ENCODE measurements around the gene KIF1C. TPM values are rescaled to one million over a fixed set of nuclear protein-coding genes. Genes with fewer than 3 reads are reported as not detected.
"Not testable (repeated sequence)": the region's sequence is repeated elsewhere in the genome, so short reads cannot be mapped to it uniquely, and the experiment has no call there.

Gene KIF1C
- total RNA-seq, 8 experiments from 2014 or later, result 3.9 to 76.4 (median 16.4) TPM

DNA sequence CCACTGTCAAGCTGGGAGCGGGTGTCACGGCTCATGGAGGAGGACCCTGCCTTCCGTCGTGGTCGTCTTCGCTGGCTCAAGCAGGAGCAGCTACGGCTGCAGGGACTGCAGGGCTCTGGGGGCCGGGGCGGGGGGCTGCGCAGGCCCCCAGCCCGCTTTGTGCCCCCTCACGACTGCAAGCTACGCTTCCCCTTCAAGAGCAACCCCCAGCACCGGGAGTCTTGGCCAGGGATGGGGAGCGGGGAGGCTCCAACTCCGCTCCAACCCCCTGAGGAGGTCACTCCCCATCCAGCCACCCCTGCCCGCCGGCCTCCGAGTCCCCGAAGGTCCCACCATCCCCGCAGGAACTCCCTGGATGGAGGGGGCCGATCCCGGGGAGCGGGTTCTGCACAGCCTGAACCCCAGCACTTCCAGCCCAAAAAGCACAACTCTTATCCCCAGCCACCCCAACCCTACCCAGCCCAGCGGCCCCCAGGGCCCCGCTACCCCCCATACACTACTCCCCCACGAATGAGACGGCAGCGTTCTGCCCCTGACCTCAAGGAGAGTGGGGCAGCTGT lies 25.9 kb downstream of the KIF1C start:
- Histone ChIP-seq H3K4me1 (replicated peaks in 1 of 2) (no peaks in the 10 kb centered on the region), H3K4me3 (no peak overlapping the region), H3K27ac (no peak overlapping the region)
- peak in 3 of 8 experiments; percentile 10 to 19 (median 10) for ATAC-seq (replicated peaks in 6 of 8)
- no CpG with 5 or more reads among the region's 29 CpGs for WGBS, 10 experiments
- in situ Hi-C loops (cut with MboI; ENCODE audit: low pct_unique_long_range_greater_than_20kb in 2 of 9, low sequenced_read_pairs in 9 of 9, unreplicated experiment in 9 of 9), result no loop called here

DNA sequence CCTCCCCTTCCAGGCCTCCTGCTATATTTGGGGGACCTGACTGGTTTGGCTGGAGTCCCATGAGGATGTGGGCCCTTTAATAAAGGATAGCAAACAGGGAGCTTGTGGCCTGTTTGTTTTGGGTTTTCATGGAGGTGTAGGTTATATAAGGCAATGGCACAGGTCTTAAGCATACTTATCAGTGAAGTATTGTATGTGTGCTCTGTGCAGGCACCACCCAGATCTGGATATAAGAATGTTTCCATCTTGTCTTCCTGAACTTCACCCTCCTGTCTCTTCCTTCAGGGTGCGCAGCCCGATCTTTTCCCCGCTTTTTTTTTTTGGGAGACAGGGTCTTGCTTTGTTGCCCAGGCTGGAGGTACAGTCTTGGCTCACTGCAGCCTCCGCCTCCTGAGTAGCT lies 26.9 kb downstream of the KIF1C start:
- no peak for ATAC-seq (replicated peaks in 6 of 8)
- H3K4me3 ChIP-seq, result no peak overlapping the region
- H3K4me1 ChIP-seq (replicated peaks in 1 of 2), result no peaks in the 10 kb centered on the region
- H3K27ac ChIP-seq, result no peak overlapping the region
- 74 to 100% (median 96%) methylated on average over 1 to 4 of the region's 4 CpGs; no CpG with 5 or more reads in 4 of the 10 experiments for WGBS, 10 experiments
- in situ Hi-C loops (cut with MboI; ENCODE audit: low pct_unique_long_range_greater_than_20kb in 2 of 9, low sequenced_read_pairs in 9 of 9, unreplicated experiment in 9 of 9), result no loop called here

GRCh38 chr17:5027299-5027698 lies 29.5 kb downstream of the KIF1C start:
- no peak overlapping the region for H3K4me3 ChIP-seq
- in situ Hi-C loops (cut with MboI; ENCODE audit: low pct_unique_long_range_greater_than_20kb in 2 of 9, low sequenced_read_pairs in 9 of 9, unreplicated experiment in 9 of 9), result no loop called here
- peaks cover 5 to 6% of the 10 kb centered on the region in 2 donors for H3K4me1 ChIP-seq (replicated peaks in 1 of 2)
- ATAC-seq (replicated peaks in 6 of 8), result no peak
- no peak overlapping the region for H3K27ac ChIP-seq
- WGBS, 10 experiments, result 40 to 100% (median 80%) methylated on average over 1 to 5 of the region's 6 CpGs; no CpG with 5 or more reads in 2 of the 10 experiments

GRCh38 chr17:5027916-5028315 lies 30.2 kb downstream of the KIF1C start:
- Histone ChIP-seq H3K4me3 (no peak overlapping the region), H3K27ac (no peak overlapping the region), H3K4me1 (replicated peaks in 1 of 2) (peaks cover 5 to 6% of the 10 kb centered on the region in 2 donors)
- in situ Hi-C loops (cut with MboI; ENCODE audit: low pct_unique_long_range_greater_than_20kb in 2 of 9, low sequenced_read_pairs in 9 of 9, unreplicated experiment in 9 of 9), result no loop called here
- WGBS, 10 experiments, result 26 to 95% (median 79%) methylated on average over 1 to 5 of the region's 5 CpGs
- ATAC-seq (replicated peaks in 6 of 8), result no peak

- H3K4me1 ChIP-seq (replicated peaks in 1 of 2); H3K27ac ChIP-seq; ATAC-seq (replicated peaks in 6 of 8); in situ Hi-C loops (cut with MboI; ENCODE audit: low pct_unique_long_range_greater_than_20kb in 2 of 9, low sequenced_read_pairs in 9 of 9, unreplicated experiment in 9 of 9); H3K4me3 ChIP-seq: not testable (repeated sequence)
- 60 to 100% methylated on average over 1 of the region's 2 CpGs; no CpG with 5 or more reads in 8 of the 10 experiments for WGBS, 10 experiments
Observed at GRCh38 chr17:5030168-5030567, 32.4 kb downstream of the KIF1C start.

DNA sequence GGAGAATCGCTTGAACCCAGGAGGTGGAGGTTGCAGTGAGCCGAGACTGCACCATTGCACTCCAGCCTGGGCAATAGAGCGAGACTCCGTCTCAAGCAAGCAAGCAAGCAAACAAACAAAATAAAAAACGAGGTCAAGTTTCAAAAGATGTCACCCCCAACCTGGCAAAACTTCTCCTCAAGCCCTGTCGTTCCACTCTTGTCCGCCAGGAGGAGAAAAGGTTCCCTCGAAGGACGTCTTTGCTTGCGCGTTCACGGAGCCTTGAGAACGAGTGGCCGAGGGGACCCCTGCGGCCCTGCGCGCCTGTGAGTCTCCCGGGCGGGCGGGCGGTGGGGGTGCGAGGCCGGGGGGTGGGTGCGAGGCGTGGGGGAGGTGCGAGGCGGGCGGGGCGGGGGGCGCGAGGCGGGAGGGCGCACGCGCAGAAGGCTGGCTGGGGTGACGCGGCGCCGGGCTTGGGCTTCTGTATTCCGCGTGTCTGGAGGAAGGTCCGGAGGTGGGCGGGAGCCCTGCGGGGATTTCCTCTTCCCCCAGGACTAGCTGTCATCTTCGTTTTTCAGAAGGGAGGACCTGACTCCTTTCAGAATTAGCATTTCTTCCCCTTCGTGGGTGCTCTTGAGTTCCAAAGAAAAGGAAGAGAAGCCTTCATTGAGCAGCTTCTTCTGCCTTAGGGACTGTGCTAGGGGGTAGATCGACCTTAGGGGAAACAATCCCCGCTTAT lies 33.8 kb downstream of the KIF1C start:
- peaks cover 5 to 6% of the 10 kb centered on the region in 2 donors for H3K4me1 ChIP-seq (replicated peaks in 1 of 2)
- peak; percentile 78 to 95 (median 92) for ATAC-seq (replicated peaks in 6 of 8)
- H3K4me3 ChIP-seq, result peak overlapping the region; percentile 20 to 29 (median 25)
- 0 to 67% (median 20%) methylated on average over 1 to 6 of the region's 48 CpGs; no CpG with 5 or more reads in 3 of the 10 experiments for WGBS, 10 experiments
- H3K27ac ChIP-seq, result peak overlapping the region; percentile 1 to 66
- in situ Hi-C loops (cut with MboI; ENCODE audit: low pct_unique_long_range_greater_than_20kb in 2 of 9, low sequenced_read_pairs in 9 of 9, unreplicated experiment in 9 of 9), result no loop called here

- Histone ChIP-seq H3K27ac (no peak overlapping the region), H3K4me3 (no peak overlapping the region), H3K4me1 (replicated peaks in 1 of 2) (peaks cover 5 to 6% of the 10 kb centered on the region in 2 donors)
- in situ Hi-C loops (cut with MboI; ENCODE audit: low pct_unique_long_range_greater_than_20kb in 2 of 9, low sequenced_read_pairs in 9 of 9, unreplicated experiment in 9 of 9), result no loop called here
- WGBS, 10 experiments, result 51 to 100% (median 60%) methylated on average over 1 to 3 of the region's 6 CpGs; no CpG with 5 or more reads in 7 of the 10 experiments
- no peak for ATAC-seq (replicated peaks in 6 of 8)
Observed at GRCh38 chr17:5032865-5033264, 35.1 kb downstream of the KIF1C start.

GRCh38 chr17:5033352-5034015 lies 35.7 kb downstream of the KIF1C start:
- H3K27ac ChIP-seq, result no peak overlapping the region
- H3K4me3 ChIP-seq, result no peak overlapping the region
- 80 to 100% (median 88%) methylated on average over 1 to 3 of the region's 13 CpGs; no CpG with 5 or more reads in 5 of the 10 experiments for WGBS, 10 experiments
- no peak for ATAC-seq (replicated peaks in 6 of 8)
- in situ Hi-C loops (cut with MboI; ENCODE audit: low pct_unique_long_range_greater_than_20kb in 2 of 9, low sequenced_read_pairs in 9 of 9, unreplicated experiment in 9 of 9), result no loop called here
- peaks cover 5 to 6% of the 10 kb centered on the region in 2 donors for H3K4me1 ChIP-seq (replicated peaks in 1 of 2)

DNA sequence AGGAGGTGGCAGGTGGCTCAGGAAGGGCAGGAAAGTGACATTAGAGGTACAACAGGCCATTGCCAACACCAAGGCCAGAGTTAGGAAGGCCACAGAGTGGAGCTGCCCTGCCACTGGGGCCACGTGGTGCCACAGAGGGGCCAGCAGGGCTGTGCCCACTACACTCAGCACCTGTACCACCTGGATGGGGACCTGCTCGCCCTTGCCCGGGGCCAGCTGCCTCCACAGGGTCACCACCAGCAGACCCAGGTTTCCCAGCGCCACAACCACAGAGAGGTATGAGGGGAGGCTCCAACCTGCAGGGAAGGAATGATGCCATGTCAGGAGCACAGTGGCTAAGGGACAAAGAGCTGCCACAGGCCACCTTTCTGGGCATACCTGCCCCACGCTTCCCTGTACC lies 36.3 kb downstream of the KIF1C start:
- H3K4me3 ChIP-seq, result no peak overlapping the region
- 68 to 100% (median 100%) methylated on average over 1 to 4 of the region's 5 CpGs; no CpG with 5 or more reads in 7 of the 10 experiments for WGBS, 10 experiments
- in situ Hi-C loops (cut with MboI; ENCODE audit: low pct_unique_long_range_greater_than_20kb in 2 of 9, low sequenced_read_pairs in 9 of 9, unreplicated experiment in 9 of 9), result no loop called here
- H3K4me1 ChIP-seq (replicated peaks in 1 of 2), result peaks cover 5 to 6% of the 10 kb centered on the region in 2 donors
- no peak overlapping the region for H3K27ac ChIP-seq
- no peak for ATAC-seq (replicated peaks in 6 of 8)

DNA sequence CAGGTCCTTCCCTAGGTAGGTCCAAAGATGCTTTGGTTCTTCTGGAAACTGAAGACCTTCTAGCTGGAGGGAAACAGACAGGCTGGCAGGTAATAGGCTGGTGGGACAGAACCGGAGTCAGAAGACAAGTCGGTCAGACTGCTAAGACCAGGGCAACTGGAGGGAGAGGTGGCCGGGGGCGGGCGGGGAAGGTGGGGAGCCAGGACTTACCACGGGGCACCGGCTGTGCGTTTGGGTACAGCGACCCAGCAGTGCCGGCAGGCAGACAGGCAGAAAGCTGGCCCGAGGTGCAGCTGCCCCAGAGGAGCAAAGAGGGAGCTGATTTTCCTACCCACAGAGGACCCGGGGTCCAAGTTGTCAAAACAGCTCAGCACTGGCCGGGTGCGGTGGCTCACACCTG lies 36.9 kb downstream of the KIF1C start:
- 87 to 100% (median 100%) methylated on average over 1 to 3 of the region's 14 CpGs; no CpG with 5 or more reads in 7 of the 10 experiments for WGBS, 10 experiments
- peaks cover 5 to 6% of the 10 kb centered on the region in 2 donors for H3K4me1 ChIP-seq (replicated peaks in 1 of 2)
- ATAC-seq (replicated peaks in 6 of 8), result no peak
- no peak overlapping the region for H3K27ac ChIP-seq
- H3K4me3 ChIP-seq, result no peak overlapping the region
- in situ Hi-C loops (cut with MboI; ENCODE audit: low pct_unique_long_range_greater_than_20kb in 2 of 9, low sequenced_read_pairs in 9 of 9, unreplicated experiment in 9 of 9), result no loop called here

DNA sequence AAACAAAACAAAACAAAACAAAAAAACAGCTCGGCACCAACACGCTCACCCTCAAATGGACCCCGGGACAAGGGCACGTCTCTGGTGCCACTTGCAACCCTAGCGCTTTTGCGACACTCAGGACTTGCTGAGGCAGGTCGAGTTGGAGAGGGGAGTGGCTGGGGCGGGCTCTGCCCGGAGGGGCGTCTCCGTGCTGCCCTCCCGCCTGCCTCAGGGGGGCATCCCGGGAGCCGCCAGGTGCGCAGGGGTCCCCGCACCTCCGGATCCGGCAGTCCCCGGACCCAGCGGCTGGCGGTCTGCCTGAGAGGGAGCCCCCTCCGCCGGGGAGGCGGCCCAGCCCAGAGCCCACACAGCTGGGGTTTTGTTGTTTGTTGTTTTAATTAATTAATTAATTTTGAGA lies 37.6 kb downstream of the KIF1C start, which contains the start of gene SLC52A1:
Gene SLC52A1 (minus strand): TSS at position 112 of the 400 bp plus-strand sequence. CDS start 820 bp downstream, outside the sequence.
- Histone ChIP-seq H3K27ac (no peak within 1 kb of the TSS), H3K4me3 (no peak within 1 kb of the TSS), H3K4me1 (replicated peaks in 1 of 2) (peaks cover 5 to 6% of the 10 kb centered on the region in 2 donors)
- in situ Hi-C loops (cut with MboI; ENCODE audit: low pct_unique_long_range_greater_than_20kb in 2 of 9, low sequenced_read_pairs in 9 of 9, unreplicated experiment in 9 of 9), result no loop called here
- peak in 4 of 8 experiments; percentile 0 to 42 (median 22) for ATAC-seq (replicated peaks in 6 of 8)
- WGBS, 10 experiments, result 0 to 40% (median 11%) methylated on average over 1 to 8 of the region's 24 CpGs; no CpG with 5 or more reads in 7 of the 10 experiments

GRCh38 chr17:5042157-5043022 lies 44.6 kb downstream of the KIF1C start:
- no peak overlapping the region for H3K27ac ChIP-seq
- no peak for ATAC-seq (replicated peaks in 6 of 8)
- 60 to 95% (median 83%) methylated on average over 2 to 12 of the region's 15 CpGs; no CpG with 5 or more reads in 1 of the 10 experiments for WGBS, 10 experiments
- no peaks in the 10 kb centered on the region for H3K4me1 ChIP-seq (replicated peaks in 1 of 2)
- H3K4me3 ChIP-seq, result no peak overlapping the region
- in situ Hi-C loops (cut with MboI; ENCODE audit: low pct_unique_long_range_greater_than_20kb in 2 of 9, low sequenced_read_pairs in 9 of 9, unreplicated experiment in 9 of 9), result no loop called here
